Coronary artery (tissue), 2 donors: ENCODE results near the gene HTRA3.

Source experiments
- DNase-seq: peaks from one replicate; pipeline ENCODE4 v3.0.0-alpha.2; 2017; ENCODE audit warnings: low spot score
- H3K27ac ChIP-seq, 2 donors: fragments of 200-600 bp; sonication (generic); one replicate each; pipeline ENCODE4 v1.5.1; 2016 to 2019
- H3K4me3 ChIP-seq: fragments of 200-600 bp; sonication (generic); 2 replicates; pipeline ENCODE4 v1.5.1; 2016; ENCODE audit warnings: mild to moderate bottlenecking, moderate library complexity
- CTCF ChIP-seq: fragments of 200-600 bp; sonication (generic); IDR thresholded peaks from one replicate; pipeline ENCODE4 v1.5.1; 2019; ENCODE audit warnings: antibody characterized with exemption

Gene HTRA3

GRCh38 chr4:8321220-8321619, 51.7 kb downstream of the HTRA3 start:
- Histone ChIP-seq H3K4me3 (no peak overlapping the region), H3K27ac (no peak overlapping the region)
- TF ChIP-seq CTCF, result no peak
- no peak for DNase-seq

- H3K4me3 ChIP-seq, result no peak overlapping the region
These were observed 52.2 kb downstream of the HTRA3 start for GRCh38 chr4:8321771-8322170.

GRCh38 chr4:8322794-8323704, 53.5 kb downstream of the HTRA3 start:
- H3K27ac ChIP-seq, result no peak overlapping the region
- no peak for TF ChIP-seq CTCF
- no peak overlapping the region for H3K4me3 ChIP-seq
- no peak for DNase-seq

More at GRCh38 chr4:8321771-8322170, 52.2 kb downstream of the HTRA3 start:
- DNase-seq, result no peak
- H3K27ac ChIP-seq, result no peak overlapping the region
- no peak for TF ChIP-seq CTCF

- no peak for TF ChIP-seq CTCF
- no peak for DNase-seq
- H3K4me3 ChIP-seq, result no peak overlapping the region
These were observed 54.5 kb downstream of the HTRA3 start for GRCh38 chr4:8323947-8324555.

GRCh38 chr4:8324640-8325239, 55.2 kb downstream of the HTRA3 start:
- no peak overlapping the region for H3K27ac ChIP-seq
- TF ChIP-seq CTCF, result no peak
- H3K4me3 ChIP-seq, result no peak overlapping the region
- peak; percentile 50 for DNase-seq

More at GRCh38 chr4:8323947-8324555, 54.5 kb downstream of the HTRA3 start:
- no peak overlapping the region for H3K27ac ChIP-seq

GRCh38 chr4:8325291-8325973, 55.9 kb downstream of the HTRA3 start:
- H3K4me3 ChIP-seq, result no peak overlapping the region
- no peak overlapping the region for H3K27ac ChIP-seq
- no peak for TF ChIP-seq CTCF
- peak; percentile 62 for DNase-seq
